ENCODE data around the gene OVCA2. TPM values are rescaled to one million over a fixed set of nuclear protein-coding genes. Genes with fewer than 3 reads are reported as not detected.

Gene OVCA2
- total and polyA plus RNA-seq, 3 donors from 2014 or later: 46.3 to 55.1 (median 46.3) TPM

DNA sequence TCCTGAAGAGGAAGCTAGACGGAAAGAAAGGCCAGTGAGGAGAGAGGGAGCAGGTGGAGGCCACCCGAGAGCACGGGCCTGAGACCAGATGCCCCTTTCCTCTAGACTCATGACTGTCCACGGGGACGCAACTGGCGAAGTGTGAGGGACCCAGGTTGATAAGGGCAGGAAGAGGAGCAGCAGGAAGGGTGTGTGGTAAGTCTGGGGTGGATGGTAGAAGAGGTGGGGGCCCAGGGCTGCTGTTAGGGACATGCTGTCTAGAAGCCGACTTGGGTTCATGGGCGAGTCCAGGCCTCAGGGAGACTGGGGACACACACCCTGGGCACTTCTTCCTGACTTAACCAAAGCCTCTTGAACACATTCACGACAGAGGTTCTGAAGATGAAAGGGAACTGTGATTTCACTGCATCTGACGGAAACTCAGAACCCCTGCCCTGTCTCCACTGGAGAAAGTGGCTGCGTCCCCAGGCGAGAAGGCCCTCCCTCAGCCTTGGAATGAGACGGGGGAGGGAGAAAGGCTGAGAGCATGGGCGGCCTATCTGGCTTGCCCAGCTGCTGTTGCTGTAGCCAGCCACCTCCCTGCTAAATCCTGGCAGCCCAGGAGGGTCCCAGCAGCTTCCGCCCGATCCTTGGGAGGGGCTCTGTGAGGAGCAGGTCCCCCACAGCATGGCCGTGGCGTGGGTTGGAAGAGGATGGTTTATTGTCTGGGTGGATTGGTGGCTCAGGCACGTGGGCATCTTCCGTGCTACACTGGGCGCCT is 19.0 kb downstream of the OVCA2 start:
- WGBS, 2 donors: 61 to 68% methylated on average over 18 to 21 of the region's 21 CpGs
- no peaks in the 10 kb centered on the region for H3K36me3 ChIP-seq (ENCODE audit: low read depth, missing control alignments)
- H3K4me3 ChIP-seq: no peak overlapping the region
- H3K27ac ChIP-seq: peak overlapping the region; percentile 75 to 92
- no peaks in the 10 kb centered on the region for H3K9me3 ChIP-seq
- peaks cover 56% of the 10 kb centered on the region for H3K4me1 ChIP-seq
- H3K27me3 ChIP-seq: no peaks in the 10 kb centered on the region
- no peak for DNase-seq
- intact Hi-C loops (cut with DNase I; ENCODE audit: low total_unique reads): no loop called here
- TF ChIP-seq CTCF (IDR thresholded peaks at IDR 0.05): no peak
- TF ChIP-seq POLR2A (IDR thresholded peaks at IDR 0.05): no peak

GRCh38 chr17:2061441-2061958 is 19.7 kb downstream of the OVCA2 start:
- H3K36me3 ChIP-seq (ENCODE audit: low read depth, missing control alignments): no peaks in the 10 kb centered on the region
- no peaks in the 10 kb centered on the region for H3K27me3 ChIP-seq
- no peaks in the 10 kb centered on the region for H3K9me3 ChIP-seq
- H3K27ac ChIP-seq: peak overlapping the region; percentile 75 to 92
- intact Hi-C loops (cut with DNase I; ENCODE audit: low total_unique reads): no loop called here
- TF ChIP-seq CTCF (IDR thresholded peaks at IDR 0.05) (no peak), POLR2A (IDR thresholded peaks at IDR 0.05) (no peak)
- 71 to 80% methylated on average over 6 to 17 of the region's 17 CpGs for WGBS, 2 donors
- DNase-seq: no peak
- H3K4me1 ChIP-seq: peaks cover 60% of the 10 kb centered on the region
- no peak overlapping the region for H3K4me3 ChIP-seq

DNA sequence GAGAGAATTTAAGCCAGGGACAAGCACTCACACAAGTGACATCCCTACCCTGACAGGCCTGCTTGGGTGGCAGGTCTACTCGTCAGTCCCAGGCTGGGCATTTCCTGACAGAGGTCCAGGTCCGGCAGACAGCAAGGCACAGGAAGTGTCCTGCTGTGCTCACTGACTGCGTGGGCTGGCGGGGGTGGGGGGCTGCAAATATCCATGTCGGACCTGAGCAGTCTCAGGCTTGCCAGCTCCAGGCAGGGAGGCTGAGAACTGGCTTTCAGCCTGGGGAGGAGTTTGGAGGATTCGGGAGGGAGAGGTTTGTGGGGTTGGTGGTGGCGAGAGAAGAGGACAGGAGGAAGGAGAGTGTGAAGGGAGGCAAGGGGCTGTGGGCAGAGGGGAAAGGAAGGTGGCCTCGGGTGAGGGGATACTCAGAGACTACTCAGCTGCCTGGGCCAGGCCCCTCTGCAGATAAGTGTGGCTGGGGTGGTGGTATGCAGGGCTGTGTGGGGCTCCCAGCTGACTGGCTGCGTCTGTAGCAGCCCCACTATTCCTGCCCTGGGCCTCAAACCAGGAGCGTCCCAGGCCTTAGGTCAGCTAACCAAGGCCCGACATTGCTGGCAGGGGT is 20.9 kb downstream of the OVCA2 start:
- 46 to 52% methylated on average over 9 to 11 of the region's 11 CpGs for WGBS, 2 donors
- intact Hi-C loops (cut with DNase I; ENCODE audit: low total_unique reads): no loop called here

DNA sequence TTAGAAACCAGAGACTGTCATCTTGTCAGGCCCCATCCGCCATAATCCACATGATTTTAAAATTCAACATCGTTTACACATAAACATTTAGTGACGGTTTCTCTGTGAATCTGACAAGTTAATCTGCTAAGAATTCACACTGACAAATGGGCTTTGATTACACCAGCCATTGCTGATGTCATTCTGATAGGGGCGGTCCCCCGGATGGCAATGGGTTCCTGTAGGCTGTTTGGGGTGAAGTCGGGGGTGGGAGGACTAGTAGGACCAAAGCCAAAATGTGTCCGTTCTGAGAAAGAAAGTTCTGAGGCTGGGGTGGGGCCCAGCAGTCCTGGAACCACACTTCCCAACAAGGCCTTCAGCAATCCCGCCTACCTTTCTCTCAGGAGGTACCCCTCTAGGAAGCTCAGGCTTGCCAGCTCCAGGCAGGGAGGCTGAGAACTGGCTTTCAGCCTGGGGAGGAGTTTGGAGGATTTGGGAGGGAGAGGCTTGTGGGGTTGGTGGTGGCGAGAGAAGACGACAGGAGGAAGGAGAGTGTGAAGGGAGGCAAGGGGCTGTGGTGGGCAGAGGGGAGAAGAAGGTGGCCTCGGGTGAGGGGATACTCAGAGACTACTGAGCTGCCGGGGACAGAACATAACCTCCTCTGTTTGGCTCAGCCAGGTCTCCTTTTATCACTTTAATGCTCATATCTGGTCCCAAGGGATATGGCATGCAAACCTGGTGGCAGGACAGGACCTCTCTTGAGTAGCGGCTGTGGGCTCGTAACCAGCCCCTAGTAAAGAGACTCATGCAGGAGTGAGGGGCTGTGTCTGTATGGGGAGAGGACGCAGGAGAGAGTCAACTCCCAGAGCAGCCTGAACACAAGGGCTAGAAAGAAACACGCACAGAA is 21.7 kb downstream of the OVCA2 start:
- DNase-seq: no peak
- Histone ChIP-seq H3K9me3 (no peaks in the 10 kb centered on the region), H3K27ac (peak overlapping the region; percentile 75 to 92), H3K27me3 (no peaks in the 10 kb centered on the region), H3K36me3 (ENCODE audit: low read depth, missing control alignments) (no peaks in the 10 kb centered on the region), H3K4me3 (no peak overlapping the region), H3K4me1 (peaks cover 80% of the 10 kb centered on the region)
- intact Hi-C loops (cut with DNase I; ENCODE audit: low total_unique reads): no loop called here
- TF ChIP-seq CTCF (IDR thresholded peaks at IDR 0.05): no peak
- TF ChIP-seq POLR2A (IDR thresholded peaks at IDR 0.05): no peak
- 61 to 66% methylated on average over 16 of the region's 16 CpGs for WGBS, 2 donors

More for the DNA sequence above, 20.9 kb downstream of the OVCA2 start:
- Histone ChIP-seq H3K36me3 (ENCODE audit: low read depth, missing control alignments) (no peaks in the 10 kb centered on the region), H3K27me3 (no peaks in the 10 kb centered on the region), H3K4me3 (no peak overlapping the region), H3K4me1 (peaks cover 72% of the 10 kb centered on the region), H3K27ac (peak overlapping the region; percentile 75 to 92), H3K9me3 (no peaks in the 10 kb centered on the region)
- TF ChIP-seq CTCF (IDR thresholded peaks at IDR 0.05) (no peak), POLR2A (IDR thresholded peaks at IDR 0.05) (no peak)
- DNase-seq: no peak

All from testis (tissue), 3 donors.